Kidney tubule cell (primary cell): ENCODE results near the gene APPBP2.
"Not testable (repeated sequence)": the region's sequence is repeated elsewhere in the genome, so short reads cannot be mapped to it uniquely, and the experiment has no call there.

ENCODE experiments used
- DNase-seq: peaks from one replicate; pipeline ENCODE4 v3.0.0-alpha.2; 2018; ENCODE audit warnings: low spot score

APPBP2 gene

DNA sequence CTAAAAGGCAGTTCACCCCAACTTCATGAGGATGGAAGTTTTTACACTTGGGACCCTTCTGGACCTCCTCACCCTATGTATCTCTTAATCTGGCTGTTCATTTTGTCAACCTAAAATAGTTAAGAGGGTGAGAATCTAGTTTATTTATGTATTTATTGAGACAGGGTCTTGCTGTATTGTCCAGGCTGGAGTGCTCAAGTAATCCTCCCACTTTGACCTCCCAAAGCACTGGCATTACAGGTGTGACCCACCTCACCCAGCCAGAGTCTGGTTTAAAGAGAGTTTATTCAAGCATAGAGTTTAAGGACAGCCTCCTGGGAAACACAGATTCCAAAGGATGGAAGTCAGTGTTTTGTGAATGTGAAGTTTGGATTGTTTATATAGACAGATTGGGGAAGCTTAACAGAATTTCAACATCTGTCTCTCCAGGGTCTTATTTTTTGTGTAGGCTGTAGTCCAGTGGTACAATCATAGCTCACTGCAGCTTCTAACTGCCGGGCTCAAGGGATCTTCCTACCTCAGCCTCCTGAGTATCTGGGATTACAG is 8.0 kb upstream of the APPBP2 start:
- DNase-seq = peak; percentile 52

DNA sequence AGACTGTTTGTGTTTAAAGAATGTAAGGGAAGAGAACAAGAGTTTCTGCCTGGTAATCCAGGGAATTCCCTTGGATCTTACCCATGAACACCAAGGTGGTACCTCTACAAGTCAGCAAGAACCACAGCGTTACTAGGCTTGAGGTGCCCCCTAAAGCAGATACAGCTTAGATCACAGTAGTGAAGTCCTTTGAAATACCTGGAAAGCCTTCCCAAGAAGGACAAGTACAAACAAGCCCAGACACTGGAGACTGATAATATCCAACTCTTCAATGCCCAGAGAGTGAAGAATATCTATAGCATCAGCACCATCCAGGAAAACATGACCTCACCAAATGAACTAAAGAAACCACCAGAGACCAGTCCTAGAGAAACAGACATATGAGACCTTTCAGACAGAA is 3.8 kb upstream of the APPBP2 start:
- no peak for DNase-seq

DNA sequence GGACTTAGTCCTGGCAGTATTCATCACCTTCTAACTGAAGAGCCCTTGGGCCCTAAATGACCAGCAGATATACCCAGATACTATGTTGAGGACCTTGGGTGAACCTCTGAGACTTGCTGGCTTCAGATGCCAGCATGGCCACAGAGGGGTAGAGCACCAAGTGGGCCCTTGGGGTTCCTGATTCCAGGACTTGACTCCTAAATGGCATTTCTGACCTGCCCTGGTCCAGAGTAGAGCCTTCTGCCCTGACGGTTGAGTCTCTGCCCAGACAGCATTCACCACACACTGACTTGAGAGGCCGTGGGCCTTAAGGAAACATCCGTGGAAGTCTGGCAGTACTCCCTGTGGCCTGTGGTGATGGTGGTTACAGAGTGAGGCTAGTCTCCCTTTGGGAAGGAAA is 2.8 kb upstream of the APPBP2 start:
- no peak for DNase-seq

DNA sequence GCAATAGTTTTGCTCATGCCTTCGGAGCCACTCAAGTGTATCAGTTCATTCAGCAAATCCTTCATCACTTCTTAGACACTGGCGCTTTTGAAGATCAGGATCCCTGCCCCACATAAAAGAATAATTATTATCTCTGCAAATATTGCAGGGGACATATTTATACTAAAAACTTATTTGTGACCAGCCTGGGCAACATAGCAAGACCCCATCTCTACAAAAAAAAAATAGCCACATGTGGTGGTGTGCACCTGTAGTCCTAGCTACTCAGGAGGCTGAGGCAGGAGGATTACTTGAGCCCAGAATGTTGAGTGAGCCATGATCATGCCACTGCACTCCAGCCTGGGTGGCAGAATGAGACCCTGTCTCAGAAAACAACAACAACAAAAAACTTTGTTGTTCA is 1.7 kb upstream of the APPBP2 start:
- no peak for DNase-seq

DNA sequence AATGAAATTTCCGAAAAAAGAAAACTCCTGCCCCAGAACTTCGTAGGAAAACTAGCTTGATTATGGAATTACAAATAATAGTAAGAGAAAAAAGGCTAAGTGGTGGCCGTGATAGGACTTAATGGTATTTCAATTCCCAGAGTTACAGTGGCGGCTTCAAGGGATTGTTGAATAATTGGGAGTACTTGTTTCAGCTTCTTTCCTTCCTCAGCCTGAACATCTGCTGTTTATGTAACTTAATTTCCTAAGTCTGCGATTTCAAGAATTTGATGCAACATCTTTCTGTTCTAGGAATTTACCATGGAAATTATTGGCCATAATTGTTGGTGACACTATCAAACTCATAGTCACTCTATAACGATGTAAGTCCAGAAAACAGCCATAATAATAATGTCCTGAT is 684 bp upstream of the APPBP2 start:
- peak; percentile 12 for DNase-seq

DNA sequence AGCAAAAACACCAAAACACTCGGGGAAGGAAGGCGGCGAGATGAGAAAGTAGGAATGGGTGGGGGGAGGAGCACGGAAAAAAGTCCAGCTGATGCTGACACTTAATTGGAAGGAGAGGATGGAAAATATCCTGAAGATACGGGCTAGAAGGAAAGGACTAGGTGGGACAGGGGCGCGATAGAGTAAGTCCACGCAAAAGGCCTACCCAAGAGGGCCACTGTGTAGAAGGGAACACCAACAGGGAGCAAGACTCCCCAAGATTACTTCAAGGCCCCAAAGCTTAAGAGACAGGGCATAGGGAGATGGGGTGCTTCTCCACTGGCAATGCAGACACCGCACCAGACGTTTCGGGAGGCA is 736 bp downstream of the APPBP2 start:
- DNase-seq = no peak

GRCh38 chr17:60524463-60525327 is 1.3 kb downstream of the APPBP2 start:
- DNase-seq = peak; percentile 25

DNA sequence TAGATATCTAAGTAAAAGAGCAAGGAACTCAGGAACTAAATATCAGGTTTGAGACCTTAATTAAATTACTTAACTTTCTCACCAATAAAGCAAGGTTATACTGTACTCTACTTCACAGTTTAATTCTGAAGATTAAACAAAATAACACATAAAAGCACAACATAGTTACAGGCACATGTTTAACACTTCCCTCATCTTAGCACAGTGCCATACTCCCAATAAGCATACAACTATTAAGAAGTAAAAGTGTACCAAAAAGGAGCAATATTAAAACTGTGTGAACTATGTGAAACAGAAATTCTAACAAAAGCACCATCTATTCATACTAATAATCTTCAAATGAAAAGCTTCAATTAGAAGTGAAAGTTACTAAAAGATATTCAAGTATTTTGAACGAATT is 2.2 kb downstream of the APPBP2 start:
- no peak for DNase-seq

DNA sequence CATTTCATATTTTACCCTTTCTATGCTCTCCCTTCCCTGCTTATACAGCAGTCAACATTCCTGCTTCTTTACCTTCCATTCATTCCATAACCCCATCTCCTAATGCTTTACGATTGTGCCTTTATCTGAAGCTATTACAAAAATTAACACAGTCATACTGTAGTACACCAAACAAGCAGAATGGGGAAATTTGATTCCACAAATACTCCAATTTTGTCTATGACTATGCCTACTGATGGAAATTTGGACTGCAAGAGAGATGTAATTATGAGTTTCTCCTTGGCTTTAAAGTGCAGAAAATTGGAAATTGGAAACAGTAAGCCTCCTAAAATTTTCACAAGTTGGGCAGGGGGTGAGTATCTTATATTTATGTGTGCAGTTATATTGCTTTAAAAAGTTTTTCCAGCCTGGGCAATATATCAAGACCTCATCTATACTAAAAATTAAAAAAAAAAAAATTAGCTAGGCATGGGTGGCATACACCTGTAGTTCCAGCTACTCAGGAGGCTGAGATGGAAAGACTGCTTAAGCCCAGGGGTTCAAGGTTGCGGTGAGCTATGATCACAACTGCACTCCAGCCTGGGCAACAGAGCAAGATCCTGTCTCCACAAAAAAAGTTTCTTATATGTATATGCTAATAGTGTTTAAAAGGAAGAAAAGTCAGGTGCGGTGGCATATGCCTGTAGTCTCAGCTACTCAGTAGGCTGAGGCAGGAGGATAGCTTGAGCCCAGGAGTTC is 3.0 kb downstream of the APPBP2 start:
- no peak for DNase-seq

- DNase-seq = no peak
These were observed 6.2 kb downstream of the APPBP2 start for GRCh38 chr17:60519795-60520194.

DNA sequence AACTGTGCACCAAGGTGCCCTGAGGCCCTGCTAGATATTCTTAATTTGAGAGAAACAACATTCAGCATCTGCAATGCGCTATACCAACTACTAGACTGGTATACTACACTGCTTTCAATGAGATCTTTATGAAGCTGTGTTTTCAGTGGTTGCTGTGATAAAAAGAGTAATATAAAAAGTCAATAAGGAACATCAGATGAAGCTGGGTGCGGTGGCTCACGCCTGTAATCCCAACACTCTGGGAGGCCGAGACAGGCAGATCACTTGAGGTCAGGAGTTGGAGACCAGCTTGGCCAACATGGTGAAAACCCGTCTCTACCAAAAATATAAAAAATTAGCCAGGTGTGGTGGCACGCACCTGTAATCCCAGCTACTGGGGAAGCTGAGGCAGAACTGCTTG is 10.4 kb downstream of the APPBP2 start:
- DNase-seq = not testable (repeated sequence)

GRCh38 chr17:60515199-60515598 is 10.8 kb downstream of the APPBP2 start:
- not testable (repeated sequence) for DNase-seq

DNA sequence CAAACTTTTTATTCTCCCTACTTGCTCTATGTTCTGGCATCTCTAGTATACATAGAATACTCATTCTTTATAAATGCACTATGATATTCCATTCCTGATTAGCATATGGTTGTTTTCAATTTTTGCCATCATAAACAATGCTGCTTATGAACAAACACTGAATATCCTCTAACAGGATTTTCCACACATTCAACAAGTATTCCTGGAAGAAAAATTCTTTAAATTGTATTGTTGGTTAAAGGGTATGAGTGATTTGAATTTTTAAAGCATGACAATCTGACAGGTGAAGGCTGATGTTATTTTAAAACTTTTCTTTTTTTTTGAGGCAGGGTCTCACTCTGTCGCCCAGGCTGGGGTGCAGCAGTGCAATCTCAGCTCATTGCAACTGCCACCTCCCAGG is 11.5 kb downstream of the APPBP2 start:
- no peak for DNase-seq

DNA sequence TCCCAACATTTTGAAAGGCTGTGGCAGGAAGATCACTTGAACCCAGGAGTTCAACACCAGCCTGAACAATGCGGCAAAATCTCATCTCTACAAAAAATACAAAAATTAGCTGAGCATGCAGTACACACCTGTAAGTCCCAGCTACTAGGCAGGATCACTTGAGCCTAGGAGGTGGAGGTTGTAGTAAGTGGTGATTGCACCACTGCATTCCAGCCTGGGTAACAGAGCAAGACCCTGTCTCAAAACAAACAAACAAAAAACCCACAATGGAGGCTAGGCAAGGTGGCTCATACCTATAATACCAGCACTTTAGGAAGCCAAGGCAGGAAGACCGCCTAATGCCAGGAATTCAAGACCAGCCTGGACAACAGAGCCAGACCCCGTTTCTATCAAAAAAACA is 12.0 kb downstream of the APPBP2 start:
- peak; percentile 29 for DNase-seq

DNA sequence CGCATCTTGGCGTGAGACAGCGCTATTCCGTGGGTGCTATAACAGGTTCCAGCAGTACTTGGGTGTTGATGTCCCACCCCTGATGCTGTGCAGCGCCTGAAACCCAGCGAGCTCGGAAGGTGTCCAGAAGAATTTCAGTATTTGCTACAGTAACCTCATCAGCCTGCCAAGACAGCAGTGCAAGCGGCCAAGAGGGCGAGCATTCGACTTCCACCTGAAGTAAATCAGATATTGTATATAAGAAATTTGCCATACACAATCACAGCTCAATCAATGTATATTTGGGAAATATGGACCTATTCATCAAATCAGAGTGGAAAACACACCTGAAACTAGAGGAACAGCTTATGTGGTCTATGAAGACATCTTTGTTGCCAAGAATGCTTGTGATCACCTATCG is 13.0 kb downstream of the APPBP2 start:
- no peak for DNase-seq

- DNase-seq = no peak
These were observed 15.3 kb downstream of the APPBP2 start for GRCh38 chr17:60510723-60511122.

- DNase-seq = no peak
These were observed 16.0 kb downstream of the APPBP2 start for GRCh38 chr17:60510031-60510430.

DNA sequence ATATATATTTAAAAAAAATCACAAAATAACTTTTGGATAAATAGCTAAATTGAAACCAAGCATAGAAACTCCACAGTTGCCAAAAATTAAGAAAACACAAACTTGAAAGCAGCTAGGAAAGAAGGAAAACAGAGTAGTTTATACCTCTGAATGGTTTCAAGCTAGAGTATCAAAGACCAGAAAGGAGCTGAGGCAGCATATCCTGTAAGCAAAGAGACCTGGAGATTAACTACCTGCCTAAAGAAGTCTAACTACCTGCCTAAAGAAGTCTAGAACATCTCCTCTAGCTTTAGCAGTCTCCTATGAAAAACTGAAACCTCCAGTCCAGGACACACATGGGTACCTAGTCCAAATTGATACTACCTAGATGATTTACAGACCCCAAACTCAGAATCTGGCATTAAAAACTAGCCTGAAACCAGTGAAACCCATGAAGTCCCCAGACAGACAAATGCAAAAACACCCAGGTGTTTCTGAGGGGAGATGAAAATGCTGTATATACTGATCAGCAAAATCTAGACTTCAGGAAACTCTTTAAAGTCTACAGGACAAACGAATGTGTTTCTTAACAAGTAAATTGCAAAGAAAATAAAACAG is 17.6 kb downstream of the APPBP2 start:
- no peak for DNase-seq

GRCh38 chr17:60506312-60506711 is 19.7 kb downstream of the APPBP2 start:
- peak; percentile 96 for DNase-seq

GRCh38 chr17:60502145-60502544 is 23.9 kb downstream of the APPBP2 start:
- DNase-seq = no peak

DNA sequence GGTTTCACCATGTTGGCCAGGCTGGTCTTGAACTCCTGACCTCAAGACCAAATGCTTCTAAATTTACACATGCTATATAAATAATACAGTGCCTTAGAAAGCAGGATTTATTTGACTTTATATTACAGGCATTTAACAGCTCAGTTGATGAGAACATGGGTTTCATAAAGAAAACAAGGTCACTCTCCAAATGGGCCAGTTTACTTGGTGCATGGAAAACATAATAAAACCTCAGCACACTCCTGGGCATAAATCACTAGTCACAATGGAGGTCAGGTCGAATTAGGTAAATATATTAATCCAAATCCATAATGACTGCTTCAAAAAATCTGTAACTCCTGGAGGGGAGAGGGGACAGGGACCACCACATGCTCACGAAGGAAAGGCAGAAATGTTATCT is 24.5 kb downstream of the APPBP2 start:
- no peak for DNase-seq

DNA sequence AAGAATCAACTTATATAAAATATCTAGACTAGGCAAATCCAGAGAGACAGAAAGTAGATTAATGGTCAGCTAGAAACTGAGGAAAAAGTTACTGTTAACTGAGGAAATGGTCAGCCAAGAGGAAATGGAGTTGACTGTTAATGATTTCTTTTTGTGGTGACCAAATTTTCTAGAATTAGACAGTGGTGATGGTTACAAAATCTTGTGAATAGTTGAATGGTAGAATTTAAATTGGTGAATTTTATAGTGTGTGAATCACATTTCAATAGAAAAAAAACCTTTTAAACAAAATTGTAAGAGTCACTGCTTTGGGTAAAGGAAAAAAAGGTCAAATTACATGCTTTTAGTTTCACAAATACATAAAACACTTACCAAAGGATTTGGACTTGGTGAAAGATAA is 30.0 kb downstream of the APPBP2 start:
- DNase-seq = peak; percentile 50

DNA sequence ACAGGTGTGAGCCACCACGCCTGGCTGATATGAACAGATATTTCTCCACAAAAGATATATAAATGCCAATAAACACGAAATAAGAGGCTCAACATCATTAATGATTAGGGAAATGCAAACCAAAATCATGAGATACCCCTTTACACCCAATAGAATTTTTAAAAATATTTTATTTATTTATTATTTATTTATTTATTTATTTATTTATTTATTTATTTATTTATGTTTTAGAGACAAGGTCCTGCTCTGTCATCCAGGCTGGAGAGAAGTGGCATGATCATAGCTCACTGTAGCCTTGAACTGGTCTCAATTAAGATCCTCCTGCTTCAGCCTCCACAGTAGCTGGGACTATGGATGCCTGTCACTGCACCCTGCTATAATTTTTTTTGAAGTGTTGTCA is 30.8 kb downstream of the APPBP2 start:
- no peak for DNase-seq
